Natural killer cell (primary cell): Measurements from ENCODE around the gene TF. TPM values are rescaled to one million over a fixed set of nuclear protein-coding genes. Genes with fewer than 3 reads are reported as not detected.

Experiments
- ATAC-seq, 3 donors: fragments of 150-1000 bp in 2 of 3; fragments of 200-7000 bp in 1 of 3; cut with Tn5 transposase; 1 replicate in 1 of 3; 2 replicates in 2 of 3; pipeline ENCODE4 v1.10.0; 2021; ENCODE audit warnings: mild to moderate bottlenecking in 2 of 3, moderate library complexity in 2 of 3
- DNase-seq, 2 donors: peaks; one replicate each; pipeline versions ENCODE4 v3.0.0 to v3.0.0-alpha.2; 2013 to 2021; ENCODE audit warnings: mixed read lengths in 1 of 2
- H3K27ac ChIP-seq: one replicate; pipeline ENCODE4 v1.5.1; 2013; ENCODE audit warnings: mild to moderate bottlenecking, low read length
- H3K27me3 ChIP-seq: one replicate; pipeline ENCODE4 v1.6.1; 2013; ENCODE audit warnings: low read length; ENCODE audit not compliant: control insufficient read depth, insufficient read depth
- H3K36me3 ChIP-seq: one replicate; pipeline ENCODE4 v1.6.1; 2013; ENCODE audit warnings: low read length; ENCODE audit not compliant: control insufficient read depth, insufficient read depth
- H3K4me1 ChIP-seq: one replicate; pipeline ENCODE4 v1.6.1; 2013; ENCODE audit warnings: low read length; ENCODE audit not compliant: control insufficient read depth, insufficient read depth
- H3K4me3 ChIP-seq: one replicate; pipeline ENCODE4 v1.5.1; 2013; ENCODE audit warnings: low read length
- H3K9me3 ChIP-seq: one replicate; pipeline ENCODE4 v1.6.1; 2013; ENCODE audit warnings: low read length; ENCODE audit not compliant: control insufficient read depth, insufficient read depth
- H3K27ac Mint-ChIP-seq, 2 donors: one replicate each; pipeline ENCODE4 v1.8.0; 2022; ENCODE audit warnings: mild to moderate bottlenecking in 2 of 2, mixed read lengths in 2 of 2, moderate library complexity in 1 of 2
- H3K27me3 Mint-ChIP-seq, 2 donors: one replicate each; pipeline ENCODE4 v1.8.0; 2022; ENCODE audit warnings: low read depth in 2 of 2, mixed read lengths in 2 of 2
- H3K36me3 Mint-ChIP-seq: one replicate; pipeline ENCODE4 v1.8.0; 2022; ENCODE audit warnings: mixed read lengths
- H3K4me1 Mint-ChIP-seq, 2 donors: one replicate each; pipeline ENCODE4 v1.8.0; 2022; ENCODE audit warnings: mixed read lengths in 2 of 2
- H3K4me3 Mint-ChIP-seq: one replicate; pipeline ENCODE4 v1.8.0; 2022; ENCODE audit warnings: mild to moderate bottlenecking, moderate library complexity, mixed read lengths
- H3K9me3 Mint-ChIP-seq, 2 donors: one replicate each; pipeline ENCODE4 v1.8.0; 2022; ENCODE audit warnings: mixed read lengths in 2 of 2
- CTCF ChIP-seq: fragments of 200-600 bp; IDR thresholded peaks from one replicate; pipeline ENCODE4 v1.8.0; 2022; ENCODE audit warnings: antibody characterized with exemption
- WGBS: methylation state at CpG from one replicate; pipeline ENCODE4 v1.1.7; 2013; ENCODE audit warnings: missing lambda C conversion rate; ENCODE audit not compliant: insufficient coverage; 5-methylcytosine and 5-hydroxymethylcytosine counted together
- intact Hi-C: fragments of 100-400 bp; cut with micrococcal nuclease; formaldehyde crosslinking; loops from one replicate; pipeline ENCODE4 v1.14.2; 2022
- total RNA-seq, 4 donors: library from RNA; stranded (reverse); fragments of 120-200 nt in 1 of 4; gene quantifications; one replicate each; pipeline versions ENCODE4 v1.2.3 to v1.2.4, GENCODE V29; 2013 to 2022

The TF gene
- total RNA-seq, 3 donors from 2014 or later (not counting 1 experiment from before 2014, with no cell fraction given): 2.8 to 4.3 (median 3.2) TPM

- H3K9me3 Mint-ChIP-seq: no peaks in the 10 kb centered on the region
- no peak overlapping the region for H3K4me3 Mint-ChIP-seq
- no peaks in the 10 kb centered on the region for H3K36me3 ChIP-seq
- intact Hi-C loops: no loop called here
- no peaks in the 10 kb centered on the region for H3K36me3 Mint-ChIP-seq
- ATAC-seq (no peak), DNase-seq (no peak)
- no peaks in the 10 kb centered on the region for H3K4me1 ChIP-seq
- peaks cover 17 to 27% of the 10 kb centered on the region in 2 donors for H3K27me3 Mint-ChIP-seq
- no peaks in the 10 kb centered on the region for H3K9me3 ChIP-seq
- H3K27me3 ChIP-seq: peaks cover 4% of the 10 kb centered on the region
- H3K4me3 ChIP-seq: no peak overlapping the region
- H3K27ac ChIP-seq: no peak overlapping the region
- no peak for TF ChIP-seq CTCF
- no peaks in the 10 kb centered on the region for H3K4me1 Mint-ChIP-seq
- no peak overlapping the region for H3K27ac Mint-ChIP-seq
- whole genome bisulfite sequencing: 80% methylated on average over 2 of the region's 4 CpGs
These were observed 1.1 kb upstream of the TF start for GRCh38 chr3:133745108-133745507.

GRCh38 chr3:133746712-133747066 is 496 bp downstream of the TF start:
- H3K27ac ChIP-seq: no peak overlapping the region
- H3K4me3 ChIP-seq: no peak overlapping the region
- H3K4me1 ChIP-seq: no peaks in the 10 kb centered on the region
- H3K4me3 Mint-ChIP-seq: no peak overlapping the region
- no peak overlapping the region for H3K27ac Mint-ChIP-seq
- peaks cover 17 to 27% of the 10 kb centered on the region in 2 donors for H3K27me3 Mint-ChIP-seq
- TF ChIP-seq CTCF: no peak
- no peaks in the 10 kb centered on the region for H3K9me3 Mint-ChIP-seq
- no peaks in the 10 kb centered on the region for H3K36me3 ChIP-seq
- H3K9me3 ChIP-seq: no peaks in the 10 kb centered on the region
- H3K4me1 Mint-ChIP-seq: no peaks in the 10 kb centered on the region
- H3K36me3 Mint-ChIP-seq: no peaks in the 10 kb centered on the region
- 81% methylated on average over 8 of the region's 8 CpGs for WGBS
- ATAC-seq (no peak), DNase-seq (no peak)
- intact Hi-C loops: no loop called here
- H3K27me3 ChIP-seq: peaks cover 4% of the 10 kb centered on the region

DNA sequence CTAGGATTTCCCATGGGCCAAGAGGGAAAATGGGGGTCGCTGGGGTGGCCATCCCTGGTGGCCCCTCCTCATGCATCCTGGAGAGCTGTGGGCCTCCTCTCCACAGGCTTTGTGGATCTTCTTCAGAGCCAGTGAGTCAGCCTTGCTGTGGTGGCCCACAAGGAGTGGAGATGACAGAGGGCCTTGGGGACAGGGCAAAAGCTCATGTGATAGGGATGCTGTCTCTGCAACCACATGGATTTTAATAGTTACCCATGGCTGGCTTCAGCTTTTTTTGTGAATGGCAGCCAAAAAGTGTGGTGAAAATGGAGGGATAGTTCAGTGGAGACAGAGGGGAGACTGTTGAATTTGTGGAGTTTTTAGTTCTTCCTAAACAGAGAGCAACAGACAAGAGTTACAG is 1.2 kb downstream of the TF start:
- ATAC-seq: no peak
- no peak for DNase-seq
- H3K27me3 Mint-ChIP-seq: peaks cover 17 to 21% of the 10 kb centered on the region in 2 donors
- H3K36me3 Mint-ChIP-seq: no peaks in the 10 kb centered on the region
- H3K4me1 ChIP-seq: no peaks in the 10 kb centered on the region
- WGBS: 65% methylated on average over 1 of the region's 1 CpG
- no peak for TF ChIP-seq CTCF
- no peak overlapping the region for H3K27ac ChIP-seq
- no peak overlapping the region for H3K27ac Mint-ChIP-seq
- H3K4me3 ChIP-seq: no peak overlapping the region
- H3K27me3 ChIP-seq: peaks cover 4% of the 10 kb centered on the region
- no peak overlapping the region for H3K4me3 Mint-ChIP-seq
- intact Hi-C loops: no loop called here
- no peaks in the 10 kb centered on the region for H3K4me1 Mint-ChIP-seq
- H3K9me3 ChIP-seq: no peaks in the 10 kb centered on the region
- H3K36me3 ChIP-seq: no peaks in the 10 kb centered on the region
- H3K9me3 Mint-ChIP-seq: no peaks in the 10 kb centered on the region

- 93% methylated on average over 11 of the region's 12 CpGs for WGBS
- no peaks in the 10 kb centered on the region for H3K9me3 ChIP-seq
- H3K36me3 ChIP-seq: no peaks in the 10 kb centered on the region
- no peaks in the 10 kb centered on the region for H3K36me3 Mint-ChIP-seq
- ATAC-seq (no peak), DNase-seq (no peak)
- H3K27me3 ChIP-seq: peaks cover 4% of the 10 kb centered on the region
- no peaks in the 10 kb centered on the region for H3K4me1 Mint-ChIP-seq
- H3K9me3 Mint-ChIP-seq: no peaks in the 10 kb centered on the region
- intact Hi-C loops: no loop called here
- no peak overlapping the region for H3K4me3 Mint-ChIP-seq
- no peaks in the 10 kb centered on the region for H3K4me1 ChIP-seq
- TF ChIP-seq CTCF: no peak
- H3K27me3 Mint-ChIP-seq: peaks cover 17 to 20% of the 10 kb centered on the region in 2 donors
- H3K27ac Mint-ChIP-seq: no peak overlapping the region
- H3K27ac ChIP-seq: no peak overlapping the region
- no peak overlapping the region for H3K4me3 ChIP-seq
These were observed 1.9 kb downstream of the TF start for GRCh38 chr3:133747907-133748639.
